Measurements from ENCODE around the gene FLG2. TPM values are rescaled to one million over a fixed set of nuclear protein-coding genes. Genes with fewer than 3 reads are reported as not detected.

The FLG2 gene
- total RNA-seq, 6 donors from 2014 or later: not detected

- Histone ChIP-seq H3K27ac (no peak overlapping the region), H3K4me1 (no peaks in the 10 kb centered on the region), H3K9me3 (peaks cover 0 to 7% (median 0%) of the 10 kb centered on the region in 4 donors), H3K4me3 (no peak overlapping the region), H3K27me3 (no peaks in the 10 kb centered on the region), H3K36me3 (no peaks in the 10 kb centered on the region)
- DNase-seq (no peak), ATAC-seq (ENCODE audit: low FRiP score in 2 of 2) (no peak)
- 76 to 78% methylated on average over 3 of the region's 3 CpGs for WGBS, 2 donors
- TF ChIP-seq CTCF (IDR thresholded peaks at IDR 0.05): no peak
- TF ChIP-seq EP300 (IDR thresholded peaks at IDR 0.05): no peak
- no peak for TF ChIP-seq POLR2A (IDR thresholded peaks at IDR 0.05)
- no peak for TF ChIP-seq POLR2AphosphoS5 (IDR thresholded peaks at IDR 0.05)
These were observed 14.6 kb upstream of the FLG2 start for GRCh38 chr1:152374451-152374850.

GRCh38 chr1:152372672-152373071, 12.9 kb upstream of the FLG2 start:
- no peak overlapping the region for H3K4me3 ChIP-seq
- H3K36me3 ChIP-seq: no peaks in the 10 kb centered on the region
- H3K27ac ChIP-seq: no peak overlapping the region
- TF ChIP-seq POLR2A (IDR thresholded peaks at IDR 0.05): no peak
- TF ChIP-seq POLR2AphosphoS5 (IDR thresholded peaks at IDR 0.05): no peak
- TF ChIP-seq CTCF (IDR thresholded peaks at IDR 0.05): no peak
- TF ChIP-seq EP300 (IDR thresholded peaks at IDR 0.05): no peak
- H3K4me1 ChIP-seq: no peaks in the 10 kb centered on the region
- peaks cover 0 to 10% (median 0%) of the 10 kb centered on the region in 4 donors for H3K9me3 ChIP-seq
- 71 to 78% methylated on average over 1 of the region's 1 CpG for WGBS, 2 donors
- no peaks in the 10 kb centered on the region for H3K27me3 ChIP-seq
- ATAC-seq (ENCODE audit: low FRiP score in 2 of 2) (no peak), DNase-seq (no peak)

- no peak for ATAC-seq (ENCODE audit: low FRiP score in 2 of 2)
- DNase-seq: no peak
- Histone ChIP-seq H3K4me3 (no peak overlapping the region), H3K9me3 (peaks cover 0 to 10% (median 0%) of the 10 kb centered on the region in 4 donors), H3K36me3 (no peaks in the 10 kb centered on the region), H3K27ac (no peak overlapping the region), H3K27me3 (no peaks in the 10 kb centered on the region), H3K4me1 (no peaks in the 10 kb centered on the region)
- 36 to 39% methylated on average over 1 of the region's 1 CpG for WGBS, 2 donors
- TF ChIP-seq POLR2A (IDR thresholded peaks at IDR 0.05) (no peak), EP300 (IDR thresholded peaks at IDR 0.05) (no peak), POLR2AphosphoS5 (IDR thresholded peaks at IDR 0.05) (no peak), CTCF (IDR thresholded peaks at IDR 0.05) (no peak)
These were observed 7.6 kb upstream of the FLG2 start for GRCh38 chr1:152367436-152367835.

GRCh38 chr1:152356736-152357135, 3.1 kb downstream of the FLG2 start:
- H3K27ac ChIP-seq: no peak overlapping the region
- no peaks in the 10 kb centered on the region for H3K27me3 ChIP-seq
- H3K36me3 ChIP-seq: no peaks in the 10 kb centered on the region
- H3K4me3 ChIP-seq: no peak overlapping the region
- H3K4me1 ChIP-seq: no peaks in the 10 kb centered on the region
- no peaks in the 10 kb centered on the region for H3K9me3 ChIP-seq
- TF ChIP-seq CTCF (IDR thresholded peaks at IDR 0.05) (no peak), POLR2A (IDR thresholded peaks at IDR 0.05) (no peak), POLR2AphosphoS5 (IDR thresholded peaks at IDR 0.05) (no peak), EP300 (IDR thresholded peaks at IDR 0.05) (no peak)
- no peak for DNase-seq
- ATAC-seq (ENCODE audit: low FRiP score in 2 of 2): no peak
- 42 to 88% methylated on average over 1 of the region's 1 CpG for WGBS, 2 donors

GRCh38 chr1:152349611-152350010, 10.2 kb downstream of the FLG2 start:
- Histone ChIP-seq H3K36me3 (no peaks in the 10 kb centered on the region), H3K4me1 (no peaks in the 10 kb centered on the region), H3K27ac (no peak overlapping the region), H3K4me3 (no peak overlapping the region), H3K27me3 (no peaks in the 10 kb centered on the region), H3K9me3 (no peaks in the 10 kb centered on the region)
- no peak for TF ChIP-seq POLR2AphosphoS5 (IDR thresholded peaks at IDR 0.05)
- no peak for TF ChIP-seq CTCF (IDR thresholded peaks at IDR 0.05)
- TF ChIP-seq POLR2A (IDR thresholded peaks at IDR 0.05): no peak
- no peak for TF ChIP-seq EP300 (IDR thresholded peaks at IDR 0.05)
- 85 to 92% methylated on average over 2 of the region's 2 CpGs for WGBS, 2 donors
- DNase-seq: no peak
- no peak for ATAC-seq (ENCODE audit: low FRiP score in 2 of 2)

Measured in upper lobe of left lung (tissue), 6 donors.